ENCODE measurements around the gene KIRREL3. TPM values are rescaled to one million over a fixed set of nuclear protein-coding genes. Genes with fewer than 3 reads are reported as not detected.

The KIRREL3 gene
- total and polyA plus RNA-seq, 10 donors, result 0.50 to 5.4 (median 2.0) TPM

DNA sequence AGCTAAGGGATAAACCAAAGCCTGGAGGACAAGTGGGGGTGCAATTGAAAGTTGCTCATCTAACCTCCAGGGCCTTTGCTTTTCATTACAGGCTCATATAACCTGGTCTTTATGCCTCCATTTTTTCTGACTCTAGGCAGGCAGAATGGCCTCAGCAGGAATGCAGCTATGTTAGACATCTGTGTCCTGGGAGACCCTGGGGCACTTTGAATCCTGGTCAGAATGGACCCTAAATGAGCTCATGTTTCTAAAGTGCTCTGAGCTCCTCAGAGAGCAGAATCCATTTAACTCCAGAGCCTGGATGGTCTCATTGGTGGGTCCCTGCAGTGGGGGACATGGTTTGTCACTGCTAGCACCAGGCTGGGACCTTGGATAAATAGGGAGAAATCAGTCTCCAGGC, 177.3 kb downstream of the KIRREL3 start:
- no peaks in the 10 kb centered on the region for H3K36me3 ChIP-seq
- intact Hi-C loops (cut with DNase I; ENCODE audit: low total_unique reads), result no loop called here
- no peaks in the 10 kb centered on the region for H3K9me3 ChIP-seq
- no peak overlapping the region for H3K4me3 ChIP-seq
- no peak overlapping the region for H3K27ac ChIP-seq
- peaks cover 0 to 22% (median 0%) of the 10 kb centered on the region in 7 donors for H3K27me3 ChIP-seq (replicated peaks in 1 of 7)
- H3K4me1 ChIP-seq, result no peaks in the 10 kb centered on the region
- no peak for DNase-seq
- TF ChIP-seq POLR2AphosphoS5 (IDR thresholded peaks at IDR 0.05) (no peak), CTCF (IDR thresholded peaks at IDR 0.05 in 8 of 11, conservative IDR thresholded peaks at IDR 0.05 in 3 of 11) (no peak), POLR2A (IDR thresholded peaks at IDR 0.05) (no peak)

- Histone ChIP-seq H3K9me3 (no peaks in the 10 kb centered on the region), H3K4me1 (no peaks in the 10 kb centered on the region), H3K4me3 (no peak overlapping the region), H3K27me3 (replicated peaks in 1 of 7) (peaks cover 0 to 24% (median 0%) of the 10 kb centered on the region in 7 donors), H3K36me3 (no peaks in the 10 kb centered on the region), H3K27ac (no peak overlapping the region)
- 77 to 89% (median 85%) methylated on average over 1 of the region's 1 CpG for WGBS, 5 donors
- TF ChIP-seq POLR2AphosphoS5 (IDR thresholded peaks at IDR 0.05), result no peak
- no peak for TF ChIP-seq POLR2A (IDR thresholded peaks at IDR 0.05)
- no peak for TF ChIP-seq CTCF (IDR thresholded peaks at IDR 0.05 in 8 of 11, conservative IDR thresholded peaks at IDR 0.05 in 3 of 11)
- DNase-seq, result no peak
- intact Hi-C loops (cut with DNase I; ENCODE audit: low total_unique reads), result no loop called here
Measured at GRCh38 chr11:126821827-126822226, 178.7 kb downstream of the KIRREL3 start.

DNA sequence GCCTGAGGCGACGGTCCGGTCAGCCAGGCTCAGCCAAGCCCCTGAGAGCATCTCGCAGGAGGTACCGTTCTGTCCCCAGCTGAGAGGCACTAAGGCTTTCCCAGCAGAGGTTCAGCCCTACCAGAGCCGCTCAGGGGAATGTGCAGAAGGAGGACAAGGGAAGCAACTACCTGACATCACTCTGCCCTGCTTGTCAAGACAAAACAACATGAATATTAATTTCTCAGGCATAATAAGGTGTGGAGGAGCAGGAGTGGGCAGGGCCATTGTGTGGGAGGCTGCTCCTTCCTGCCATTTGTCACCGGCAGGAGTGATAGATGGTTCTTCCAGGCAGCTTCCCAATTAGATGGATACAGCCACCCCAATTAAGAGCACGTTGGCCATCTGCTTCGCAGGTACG, 181.4 kb downstream of the KIRREL3 start:
- H3K4me3 ChIP-seq, result no peak overlapping the region
- H3K4me1 ChIP-seq, result no peaks in the 10 kb centered on the region
- H3K27ac ChIP-seq, result no peak overlapping the region
- peaks cover 0 to 34% (median 0%) of the 10 kb centered on the region in 7 donors for H3K27me3 ChIP-seq (replicated peaks in 1 of 7)
- no peak for DNase-seq
- no peaks in the 10 kb centered on the region for H3K36me3 ChIP-seq
- no peak for TF ChIP-seq POLR2AphosphoS5 (IDR thresholded peaks at IDR 0.05)
- TF ChIP-seq POLR2A (IDR thresholded peaks at IDR 0.05), result no peak
- TF ChIP-seq CTCF (IDR thresholded peaks at IDR 0.05 in 8 of 11, conservative IDR thresholded peaks at IDR 0.05 in 3 of 11), result no peak
- intact Hi-C loops (cut with DNase I; ENCODE audit: low total_unique reads), result no loop called here
- no peaks in the 10 kb centered on the region for H3K9me3 ChIP-seq
- 80 to 89% (median 85%) methylated on average over 10 of the region's 10 CpGs for WGBS, 5 donors

- 63 to 72% (median 67%) methylated on average over 11 of the region's 11 CpGs for WGBS, 5 donors
- no peaks in the 10 kb centered on the region for H3K36me3 ChIP-seq
- H3K27ac ChIP-seq, result no peak overlapping the region
- H3K4me3 ChIP-seq, result no peak overlapping the region
- TF ChIP-seq POLR2A (IDR thresholded peaks at IDR 0.05) (no peak), POLR2AphosphoS5 (IDR thresholded peaks at IDR 0.05) (no peak), CTCF (IDR thresholded peaks at IDR 0.05 in 8 of 11, conservative IDR thresholded peaks at IDR 0.05 in 3 of 11) (no peak)
- intact Hi-C loops (cut with DNase I; ENCODE audit: low total_unique reads), result no loop called here
- no peak for DNase-seq
- H3K27me3 ChIP-seq (replicated peaks in 1 of 7), result peaks cover 0 to 28% (median 0%) of the 10 kb centered on the region in 7 donors
- H3K4me1 ChIP-seq, result no peaks in the 10 kb centered on the region
- H3K9me3 ChIP-seq, result no peaks in the 10 kb centered on the region
Measured at GRCh38 chr11:126817523-126818450, 182.8 kb downstream of the KIRREL3 start.
